PC-3 (cell line): ENCODE measurements around the gene NGRN.

ENCODE experiments used
- CTCF ChIP-seq: fragments of 300-600 bp; sonication (generic); conservative IDR thresholded peaks from 2 replicates; pipeline ENCODE4 v1.5.1; 2017; ENCODE audit warnings: antibody characterized with exemption, low read depth, mild to moderate bottlenecking, low read length
- EZH2 ChIP-seq: fragments of 300-600 bp; sonication (generic); IDR thresholded peaks from one replicate; pipeline ENCODE4 v1.6.1; 2017; ENCODE audit warnings: antibody characterized with exemption, mild to moderate bottlenecking, low read length; ENCODE audit not compliant: unreplicated experiment
- EZH2phosphoT487 ChIP-seq: fragments of 300-600 bp; sonication (generic); IDR thresholded peaks from 2 replicates; pipeline ENCODE4 v1.6.1; 2018; ENCODE audit warnings: mild to moderate bottlenecking, antibody characterized with exemption, low read length, borderline replicate concordance

GRCh38 chr15:90306560-90306959, 41.1 kb downstream of the NGRN start:
- no peak for TF ChIP-seq CTCF
- TF ChIP-seq EZH2phosphoT487 = no peak
- no peak for TF ChIP-seq EZH2
